ENCODE data around the gene ANKRD24.

Gene ANKRD24

DNA sequence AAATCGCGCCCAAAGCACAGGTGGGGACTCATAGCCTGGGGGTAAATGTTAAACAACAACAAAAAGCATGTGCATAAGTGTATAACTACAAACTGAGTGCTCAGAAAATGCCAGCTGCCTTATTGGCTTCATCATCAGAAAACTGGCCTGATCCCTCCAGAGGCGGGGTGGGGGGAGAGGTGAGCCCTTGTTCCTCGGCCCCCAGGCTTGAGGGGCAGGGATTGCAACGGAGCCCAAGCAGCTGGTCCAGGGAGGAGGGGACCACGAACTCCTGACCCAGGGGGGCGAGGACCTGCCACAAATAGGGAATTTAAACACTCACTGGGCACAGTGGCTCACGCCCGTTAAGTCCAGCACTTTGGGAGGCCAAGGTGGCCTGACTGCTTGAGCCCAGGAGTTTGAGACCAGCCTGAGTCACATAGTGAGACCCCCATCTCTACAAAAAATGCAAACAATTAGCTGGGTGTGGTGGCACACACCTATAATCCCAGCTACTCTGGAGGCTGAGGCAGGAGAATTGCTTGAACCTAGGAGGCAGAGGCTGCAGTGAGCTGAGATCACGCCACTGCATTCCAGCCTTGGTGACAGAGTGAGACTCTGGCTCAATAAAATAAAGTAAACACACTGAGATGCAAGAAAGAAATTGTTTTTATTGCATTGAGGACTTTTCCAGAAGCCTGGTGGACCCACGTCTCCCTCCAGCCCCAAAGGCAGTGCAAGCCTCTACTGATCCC lies 8.8 kb upstream of the ANKRD24 start:
- ATAC-seq (ENCODE audit: low read depth) (no peak), DNase-seq (ENCODE audit: low spot score) (no peak)

GRCh38 chr19:4174213-4174894 lies 8.1 kb upstream of the ANKRD24 start:
- ATAC-seq (ENCODE audit: low read depth) (no peak), DNase-seq (ENCODE audit: low spot score) (no peak)
- Histone ChIP-seq H3K4me3 (ENCODE audit: severe bottlenecking) (no peak overlapping the region), H3K4me1 (ENCODE audit: insufficient read depth, poor library complexity, severe bottlenecking) (no peaks in the 10 kb centered on the region), H3K36me3 (ENCODE audit: low read depth) (no peaks in the 10 kb centered on the region; the same call in none of the 2 replicates), H3K9me3 (ENCODE audit: severe bottlenecking) (no peaks in the 10 kb centered on the region), H3K27me3 (ENCODE audit: insufficient read depth, poor library complexity, severe bottlenecking) (peaks cover 3% of the 10 kb centered on the region), H3K27ac (ENCODE audit: poor library complexity, severe bottlenecking) (no peak overlapping the region)
- TF ChIP-seq CTCF (IDR thresholded peaks at IDR 0.05; ENCODE audit: poor library complexity, severe bottlenecking) = no peak

More for the DNA sequence above, 8.8 kb upstream of the ANKRD24 start:
- TF ChIP-seq CTCF (IDR thresholded peaks at IDR 0.05; ENCODE audit: poor library complexity, severe bottlenecking) = no peak
- H3K4me1 ChIP-seq (ENCODE audit: insufficient read depth, poor library complexity, severe bottlenecking) = no peaks in the 10 kb centered on the region
- no peak overlapping the region for H3K27ac ChIP-seq (ENCODE audit: poor library complexity, severe bottlenecking)
- H3K4me3 ChIP-seq (ENCODE audit: severe bottlenecking) = no peak overlapping the region
- peaks cover 3% of the 10 kb centered on the region for H3K27me3 ChIP-seq (ENCODE audit: insufficient read depth, poor library complexity, severe bottlenecking)
- H3K36me3 ChIP-seq (ENCODE audit: low read depth) = no peaks in the 10 kb centered on the region
- no peaks in the 10 kb centered on the region for H3K9me3 ChIP-seq (ENCODE audit: severe bottlenecking)

- peaks cover 3% of the 10 kb centered on the region for H3K36me3 ChIP-seq (ENCODE audit: low read depth)
- H3K9me3 ChIP-seq (ENCODE audit: severe bottlenecking) = no peaks in the 10 kb centered on the region
- no peaks in the 10 kb centered on the region for H3K4me1 ChIP-seq (ENCODE audit: insufficient read depth, poor library complexity, severe bottlenecking)
- ATAC-seq (ENCODE audit: low read depth) (no peak), DNase-seq (ENCODE audit: low spot score) (no peak)
- no peak overlapping the region for H3K4me3 ChIP-seq (ENCODE audit: severe bottlenecking)
- TF ChIP-seq CTCF (IDR thresholded peaks at IDR 0.05; ENCODE audit: poor library complexity, severe bottlenecking) = no peak
- H3K27me3 ChIP-seq (ENCODE audit: insufficient read depth, poor library complexity, severe bottlenecking) = peaks cover 3% of the 10 kb centered on the region
- H3K27ac ChIP-seq (ENCODE audit: poor library complexity, severe bottlenecking) = no peak overlapping the region
Observed at GRCh38 chr19:4174895-4175668, 7.4 kb upstream of the ANKRD24 start.

GRCh38 chr19:4175669-4175931 lies 6.9 kb upstream of the ANKRD24 start:
- Histone ChIP-seq H3K9me3 (ENCODE audit: severe bottlenecking) (no peaks in the 10 kb centered on the region), H3K36me3 (ENCODE audit: low read depth) (peaks cover 8% of the 10 kb centered on the region), H3K27ac (ENCODE audit: poor library complexity, severe bottlenecking) (no peak overlapping the region), H3K27me3 (ENCODE audit: insufficient read depth, poor library complexity, severe bottlenecking) (peaks cover 3% of the 10 kb centered on the region), H3K4me1 (ENCODE audit: insufficient read depth, poor library complexity, severe bottlenecking) (no peaks in the 10 kb centered on the region), H3K4me3 (ENCODE audit: severe bottlenecking) (no peak overlapping the region)
- no peak for ATAC-seq (ENCODE audit: low read depth)
- TF ChIP-seq CTCF (IDR thresholded peaks at IDR 0.05; ENCODE audit: poor library complexity, severe bottlenecking) = no peak
- no peak for DNase-seq (ENCODE audit: low spot score)
